NOMO-1 treated with dmso at 0.1 percent for 144 hours (cell line): Measurements from ENCODE around the gene ZFAND3.

Experiments
- DNase-seq: peaks from one replicate; lab custom pipeline; 2025; ENCODE audit not compliant: unreplicated experiment; lab: John Stamatoyannopoulos, UW

Gene ZFAND3

DNA sequence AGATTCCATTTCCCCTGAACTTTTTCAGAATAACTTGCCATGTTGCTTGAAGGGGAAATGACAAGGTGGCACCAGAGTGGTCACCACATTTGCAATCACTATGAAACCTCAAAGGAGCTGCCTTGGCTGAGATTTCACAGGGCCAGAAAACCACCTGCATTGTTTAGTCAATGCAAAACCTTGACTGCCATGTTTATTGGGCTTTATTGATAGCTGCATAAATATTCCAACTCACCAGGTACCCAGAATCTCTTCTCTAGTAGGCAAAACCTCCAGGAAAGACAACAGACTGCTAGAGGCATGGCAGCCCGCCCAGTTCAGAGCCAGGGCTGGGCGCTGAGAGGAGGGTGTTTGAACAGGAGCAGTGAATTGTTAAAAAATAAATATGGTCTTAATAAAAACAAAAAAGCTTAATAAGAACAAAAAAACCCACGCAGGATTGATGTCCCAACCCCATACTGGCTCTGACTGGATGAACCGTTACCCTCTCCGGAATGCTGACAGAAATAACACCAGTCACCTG lies 375.6 kb downstream of the ZFAND3 start:
- DNase-seq = no peak

DNA sequence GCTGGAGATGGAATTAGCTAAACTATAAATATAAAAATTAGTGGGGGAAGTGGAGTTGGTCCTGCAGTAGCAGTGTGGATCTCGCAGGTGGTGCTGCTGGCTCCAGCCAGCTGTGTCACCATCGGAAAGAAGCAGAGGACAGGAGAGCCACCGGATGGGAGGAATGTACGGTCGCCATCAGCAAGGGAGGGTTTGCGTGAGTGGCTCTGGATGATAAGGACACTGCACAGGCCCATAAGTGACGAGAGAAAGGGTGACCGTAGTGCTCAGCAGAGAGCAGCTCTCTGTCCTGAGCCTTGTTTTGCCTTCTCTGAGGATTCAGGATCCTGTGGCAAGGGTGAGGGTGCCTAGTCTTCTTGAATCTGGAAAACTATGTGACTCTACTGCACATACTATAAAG lies 378.7 kb downstream of the ZFAND3 start:
- no peak for DNase-seq
